ENCODE data around the gene GFY.

GFY gene

GRCh38 chr19:49465371-49465770 is 40.2 kb downstream of the GFY start:
- Histone ChIP-seq H3K4me3 (ENCODE audit: insufficient read depth, low read length, poor library complexity, severe bottlenecking) (no peak overlapping the region), H3K4me2 (ENCODE audit: low read depth, low read length, poor library complexity, severe bottlenecking) (no peak overlapping the region), H4K20me1 (ENCODE audit: low read depth, low read length) (no peaks in the 10 kb centered on the region), H3K79me2 (ENCODE audit: insufficient read depth, low read length) (no peaks in the 10 kb centered on the region), H3F3A (ENCODE audit: insufficient read depth) (peaks cover 7% of the 10 kb centered on the region; the same call in 1 of the 2 replicates), H3K36me3 (ENCODE audit: low read length) (no peaks in the 10 kb centered on the region), H3K9me2 (replicated peaks; ENCODE audit: insufficient read depth, low read length) (no peaks in the 10 kb centered on the region), H3K9me3 (ENCODE audit: insufficient read depth, low read length) (no peaks in the 10 kb centered on the region), H2AFZ (ENCODE audit: low read depth, low read length, severe bottlenecking) (no peak overlapping the region), H3K27ac (ENCODE audit: low read depth, low read length) (no peak overlapping the region), H3K9ac (ENCODE audit: low read length) (no peak overlapping the region), H3K27me3 (ENCODE audit: low read length) (no peaks in the 10 kb centered on the region)
- no peak for TF ChIP-seq CTCF (IDR thresholded peaks at IDR 0.05; ENCODE audit: insufficient read depth, low read length, poor library complexity, severe bottlenecking)
- TF ChIP-seq EZH2phosphoT487 (conservative IDR thresholded peaks at IDR 0.05; ENCODE audit: low read length) = no peak

GRCh38 chr19:49468199-49468598 is 43.0 kb downstream of the GFY start:
- H3K27ac ChIP-seq (ENCODE audit: low read depth, low read length) = no peak overlapping the region

GRCh38 chr19:49468746-49469447 is 43.7 kb downstream of the GFY start:
- TF ChIP-seq CTCF (IDR thresholded peaks at IDR 0.05; ENCODE audit: insufficient read depth, low read length, poor library complexity, severe bottlenecking) = no peak
- Histone ChIP-seq H3K4me3 (ENCODE audit: insufficient read depth, low read length, poor library complexity, severe bottlenecking) (no peak overlapping the region), H3K9me3 (ENCODE audit: insufficient read depth, low read length) (no peaks in the 10 kb centered on the region), H3K9me2 (replicated peaks; ENCODE audit: insufficient read depth, low read length) (no peaks in the 10 kb centered on the region), H3K79me2 (ENCODE audit: insufficient read depth, low read length) (no peaks in the 10 kb centered on the region), H3K27me3 (ENCODE audit: low read length) (no peaks in the 10 kb centered on the region), H3K27ac (ENCODE audit: low read depth, low read length) (no peak overlapping the region; the same call in 1 of the 2 replicates), H3F3A (ENCODE audit: insufficient read depth) (peaks cover 13% of the 10 kb centered on the region; the same call in 1 of the 2 replicates), H4K20me1 (ENCODE audit: low read depth, low read length) (no peaks in the 10 kb centered on the region), H2AFZ (ENCODE audit: low read depth, low read length, severe bottlenecking) (no peak overlapping the region), H3K9ac (ENCODE audit: low read length) (no peak overlapping the region), H3K4me2 (ENCODE audit: low read depth, low read length, poor library complexity, severe bottlenecking) (no peak overlapping the region), H3K36me3 (ENCODE audit: low read length) (no peaks in the 10 kb centered on the region)

More at GRCh38 chr19:49468199-49468598, 43.0 kb downstream of the GFY start:
- H3K9ac ChIP-seq (ENCODE audit: low read length) = no peak overlapping the region
- H4K20me1 ChIP-seq (ENCODE audit: low read depth, low read length) = no peaks in the 10 kb centered on the region
- H3K4me2 ChIP-seq (ENCODE audit: low read depth, low read length, poor library complexity, severe bottlenecking) = no peak overlapping the region
- H3K27me3 ChIP-seq (ENCODE audit: low read length) = no peaks in the 10 kb centered on the region
- H2AFZ ChIP-seq (ENCODE audit: low read depth, low read length, severe bottlenecking) = no peak overlapping the region
- H3K9me3 ChIP-seq (ENCODE audit: insufficient read depth, low read length) = no peaks in the 10 kb centered on the region
- no peaks in the 10 kb centered on the region for H3K36me3 ChIP-seq (ENCODE audit: low read length)
- H3K79me2 ChIP-seq (ENCODE audit: insufficient read depth, low read length) = no peaks in the 10 kb centered on the region
- no peaks in the 10 kb centered on the region for H3K9me2 ChIP-seq (replicated peaks; ENCODE audit: insufficient read depth, low read length)
- peaks cover 13% of the 10 kb centered on the region; the same call in 1 of the 2 replicates for H3F3A ChIP-seq (ENCODE audit: insufficient read depth)
- TF ChIP-seq CTCF (IDR thresholded peaks at IDR 0.05; ENCODE audit: insufficient read depth, low read length, poor library complexity, severe bottlenecking) = no peak
- TF ChIP-seq EZH2phosphoT487 (conservative IDR thresholded peaks at IDR 0.05; ENCODE audit: low read length) = no peak
- H3K4me3 ChIP-seq (ENCODE audit: insufficient read depth, low read length, poor library complexity, severe bottlenecking) = no peak overlapping the region

Data from SU-DHL-6 (cell line).